ENCODE measurements around the gene CHST6. TPM values are rescaled to one million over a fixed set of nuclear protein-coding genes. Genes with fewer than 3 reads are reported as not detected.

CHST6 gene
- total and polyA plus RNA-seq, 2 donors (not counting 1 experiment from before 2014, with no cell fraction given) = 0.02 to 0.17 TPM

- H3K27me3 ChIP-seq (ENCODE audit: control insufficient read depth, insufficient read depth, low read length) = no peaks in the 10 kb centered on the region
- H3K4me3 ChIP-seq (replicated peaks in 1 of 4; ENCODE audit: control extremely low read depth in 1 of 4, insufficient read depth in 1 of 4, low read depth in 3 of 4, low read length in 4 of 4) = no peak overlapping the region
- no peak for DNase-seq (ENCODE audit: low read depth in 2 of 2)
These were observed 42.6 kb downstream of the CHST6 start for GRCh38 chr16:75452464-75453190.

DNA sequence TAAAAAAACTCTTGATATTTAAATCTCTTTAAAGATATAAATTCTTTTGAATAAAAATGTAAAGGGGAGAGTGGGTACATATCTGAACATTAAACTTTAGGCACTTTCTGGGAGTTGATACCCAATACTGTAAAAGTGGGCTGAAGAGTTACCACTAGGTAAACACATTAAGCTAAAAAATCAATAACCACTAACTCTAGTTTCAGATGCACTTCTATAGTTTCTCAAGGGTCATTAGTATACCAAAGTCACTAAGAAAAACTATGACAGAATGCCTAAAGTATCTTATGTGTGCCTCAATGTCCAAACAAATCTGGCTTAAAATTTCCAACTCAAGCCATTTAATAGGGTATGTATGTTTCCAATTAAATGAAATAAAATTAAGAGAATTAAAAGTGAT lies 48.8 kb downstream of the CHST6 start:
- H3K27ac ChIP-seq (ENCODE audit: insufficient read depth, low read length) = no peak overlapping the region
- H3K4me2 ChIP-seq (ENCODE audit: extremely low read depth, insufficient read depth, low read length) = no peak overlapping the region
- H4K20me1 ChIP-seq (ENCODE audit: control insufficient read depth, extremely low read depth, insufficient read depth, low read length) = no peaks in the 10 kb centered on the region
- no peaks in the 10 kb centered on the region for H3K79me2 ChIP-seq (ENCODE audit: control insufficient read depth, insufficient read depth, low read length)
- no peaks in the 10 kb centered on the region for H3K9me3 ChIP-seq (ENCODE audit: control insufficient read depth, insufficient read depth, low read depth, low read length)
- DNase-seq (ENCODE audit: low read depth in 2 of 2) = no peak
- no peak overlapping the region for H2AFZ ChIP-seq (ENCODE audit: low read length)
- H3K36me3 ChIP-seq (ENCODE audit: control insufficient read depth, insufficient read depth, low read length) = no peaks in the 10 kb centered on the region
- no peaks in the 10 kb centered on the region for H3K4me1 ChIP-seq (ENCODE audit: control insufficient read depth, extremely low read depth, insufficient read depth, low read length)
- no peak overlapping the region for H3K9ac ChIP-seq (ENCODE audit: insufficient read depth, low read length)
- H3K4me3 ChIP-seq (replicated peaks in 1 of 4; ENCODE audit: control extremely low read depth in 1 of 4, insufficient read depth in 1 of 4, low read depth in 3 of 4, low read length in 4 of 4) = no peak overlapping the region
- TF ChIP-seq, protein P1, sequence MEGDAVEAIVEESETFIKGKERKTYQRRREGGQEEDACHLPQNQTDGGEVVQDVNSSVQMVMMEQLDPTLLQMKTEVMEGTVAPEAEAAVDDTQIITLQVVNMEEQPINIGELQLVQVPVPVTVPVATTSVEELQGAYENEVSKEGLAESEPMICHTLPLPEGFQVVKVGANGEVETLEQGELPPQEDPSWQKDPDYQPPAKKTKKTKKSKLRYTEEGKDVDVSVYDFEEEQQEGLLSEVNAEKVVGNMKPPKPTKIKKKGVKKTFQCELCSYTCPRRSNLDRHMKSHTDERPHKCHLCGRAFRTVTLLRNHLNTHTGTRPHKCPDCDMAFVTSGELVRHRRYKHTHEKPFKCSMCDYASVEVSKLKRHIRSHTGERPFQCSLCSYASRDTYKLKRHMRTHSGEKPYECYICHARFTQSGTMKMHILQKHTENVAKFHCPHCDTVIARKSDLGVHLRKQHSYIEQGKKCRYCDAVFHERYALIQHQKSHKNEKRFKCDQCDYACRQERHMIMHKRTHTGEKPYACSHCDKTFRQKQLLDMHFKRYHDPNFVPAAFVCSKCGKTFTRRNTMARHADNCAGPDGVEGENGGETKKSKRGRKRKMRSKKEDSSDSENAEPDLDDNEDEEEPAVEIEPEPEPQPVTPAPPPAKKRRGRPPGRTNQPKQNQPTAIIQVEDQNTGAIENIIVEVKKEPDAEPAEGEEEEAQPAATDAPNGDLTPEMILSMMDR (conservative IDR thresholded peaks at IDR 0.05 in 1 of 2, IDR thresholded peaks at IDR 0.05 in 1 of 2; ENCODE audit: low read depth in 1 of 2, low read length in 2 of 2) = no peak
- no peak for TF ChIP-seq EZH2 (IDR thresholded peaks at IDR 0.05; ENCODE audit: low read length, missing control alignments)
- H3K27me3 ChIP-seq (ENCODE audit: control insufficient read depth, insufficient read depth, low read length) = no peaks in the 10 kb centered on the region

More at GRCh38 chr16:75452464-75453190, 42.6 kb downstream of the CHST6 start:
- Histone ChIP-seq H3K9ac (ENCODE audit: insufficient read depth, low read length) (no peak overlapping the region), H4K20me1 (ENCODE audit: control insufficient read depth, extremely low read depth, insufficient read depth, low read length) (no peaks in the 10 kb centered on the region), H3K9me3 (ENCODE audit: control insufficient read depth, insufficient read depth, low read depth, low read length) (no peaks in the 10 kb centered on the region), H3K79me2 (ENCODE audit: control insufficient read depth, insufficient read depth, low read length) (peaks cover 15% of the 10 kb centered on the region), H3K36me3 (ENCODE audit: control insufficient read depth, insufficient read depth, low read length) (no peaks in the 10 kb centered on the region), H3K27ac (ENCODE audit: insufficient read depth, low read length) (no peak overlapping the region), H3K4me2 (ENCODE audit: extremely low read depth, insufficient read depth, low read length) (no peak overlapping the region), H3K4me1 (ENCODE audit: control insufficient read depth, extremely low read depth, insufficient read depth, low read length) (no peaks in the 10 kb centered on the region), H2AFZ (ENCODE audit: low read length) (no peak overlapping the region)
- TF ChIP-seq, protein P1 (conservative IDR thresholded peaks at IDR 0.05 in 1 of 2, IDR thresholded peaks at IDR 0.05 in 1 of 2; ENCODE audit: low read depth in 1 of 2, low read length in 2 of 2) = no peak
- no peak for TF ChIP-seq EZH2 (IDR thresholded peaks at IDR 0.05; ENCODE audit: low read length, missing control alignments)

- Histone ChIP-seq H3K9me3 (ENCODE audit: control insufficient read depth, insufficient read depth, low read depth, low read length) (no peaks in the 10 kb centered on the region), H3K27me3 (ENCODE audit: control insufficient read depth, insufficient read depth, low read length) (no peaks in the 10 kb centered on the region), H3K79me2 (ENCODE audit: control insufficient read depth, insufficient read depth, low read length) (no peaks in the 10 kb centered on the region), H3K36me3 (ENCODE audit: control insufficient read depth, insufficient read depth, low read length) (no peaks in the 10 kb centered on the region), H3K4me3 (replicated peaks in 1 of 4; ENCODE audit: control extremely low read depth in 1 of 4, insufficient read depth in 1 of 4, low read depth in 3 of 4, low read length in 4 of 4) (no peak overlapping the region), H3K4me1 (ENCODE audit: control insufficient read depth, extremely low read depth, insufficient read depth, low read length) (no peaks in the 10 kb centered on the region), H4K20me1 (ENCODE audit: control insufficient read depth, extremely low read depth, insufficient read depth, low read length) (no peaks in the 10 kb centered on the region), H3K27ac (ENCODE audit: insufficient read depth, low read length) (no peak overlapping the region), H3K9ac (ENCODE audit: insufficient read depth, low read length) (no peak overlapping the region), H3K4me2 (ENCODE audit: extremely low read depth, insufficient read depth, low read length) (no peak overlapping the region), H2AFZ (ENCODE audit: low read length) (no peak overlapping the region)
- DNase-seq (ENCODE audit: low read depth in 2 of 2) = no peak
- no peak for TF ChIP-seq EZH2 (IDR thresholded peaks at IDR 0.05; ENCODE audit: low read length, missing control alignments)
- TF ChIP-seq, protein P1 (conservative IDR thresholded peaks at IDR 0.05 in 1 of 2, IDR thresholded peaks at IDR 0.05 in 1 of 2; ENCODE audit: low read depth in 1 of 2, low read length in 2 of 2) = no peak
These were observed 49.9 kb downstream of the CHST6 start for GRCh38 chr16:75445298-75445697.

Data from fibroblast of lung (primary cell).